Hepatic stellate cell (primary cell): Measurements from ENCODE around the gene IL1RAPL1.
"Not testable (repeated sequence)": the region's sequence is repeated elsewhere in the genome, so short reads cannot be mapped to it uniquely, and the experiment has no call there.

Experiments used
- DNase-seq: peaks from one replicate; pipeline ENCODE4 v3.0.0; 2011; ENCODE audit warnings: low spot score

The IL1RAPL1 gene

GRCh38 chrX:28787206-28787605, 200.0 kb downstream of the IL1RAPL1 start:
- peak; percentile 31 for DNase-seq

DNA sequence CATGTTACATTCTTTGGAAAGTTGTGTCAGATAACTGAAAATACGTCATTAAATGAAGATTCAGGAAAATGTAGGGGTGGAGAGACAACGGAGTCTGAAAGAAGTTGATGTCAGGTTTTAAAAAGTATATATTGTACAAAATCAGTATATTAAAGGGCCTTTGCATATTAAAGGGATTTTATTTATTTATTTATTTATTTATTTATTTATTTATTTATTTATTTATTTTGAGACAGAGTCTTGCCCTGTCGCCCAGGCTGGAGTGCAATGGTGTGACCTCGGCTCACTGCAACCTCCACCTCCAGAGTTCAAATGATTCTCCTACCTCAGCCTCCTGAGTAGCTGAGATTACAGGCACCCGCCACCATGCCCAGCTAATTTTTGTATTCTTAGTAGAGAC, 213.4 kb downstream of the IL1RAPL1 start:
- DNase-seq = not testable (repeated sequence)

DNA sequence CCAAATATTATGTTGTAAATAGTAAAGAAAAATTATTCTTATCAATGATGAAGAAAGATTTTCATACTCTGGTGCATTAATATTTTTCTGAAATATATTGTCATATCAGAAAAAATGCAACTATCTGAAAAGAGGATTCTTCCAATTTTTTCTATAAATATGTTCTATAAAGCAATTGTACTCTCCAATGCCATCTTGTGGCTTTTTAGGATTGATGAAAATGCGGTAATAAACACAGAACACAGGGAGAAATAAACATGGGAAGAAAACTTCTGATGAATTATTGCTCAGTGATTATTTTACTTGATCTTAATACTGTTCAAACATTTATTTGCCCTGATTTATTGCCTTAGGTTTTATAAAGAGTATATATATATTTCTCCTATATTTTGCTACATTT, 215.4 kb downstream of the IL1RAPL1 start:
- no peak for DNase-seq

GRCh38 chrX:28835991-28836390, 248.7 kb downstream of the IL1RAPL1 start:
- DNase-seq = no peak

GRCh38 chrX:28843817-28844216, 256.6 kb downstream of the IL1RAPL1 start:
- DNase-seq = no peak

DNA sequence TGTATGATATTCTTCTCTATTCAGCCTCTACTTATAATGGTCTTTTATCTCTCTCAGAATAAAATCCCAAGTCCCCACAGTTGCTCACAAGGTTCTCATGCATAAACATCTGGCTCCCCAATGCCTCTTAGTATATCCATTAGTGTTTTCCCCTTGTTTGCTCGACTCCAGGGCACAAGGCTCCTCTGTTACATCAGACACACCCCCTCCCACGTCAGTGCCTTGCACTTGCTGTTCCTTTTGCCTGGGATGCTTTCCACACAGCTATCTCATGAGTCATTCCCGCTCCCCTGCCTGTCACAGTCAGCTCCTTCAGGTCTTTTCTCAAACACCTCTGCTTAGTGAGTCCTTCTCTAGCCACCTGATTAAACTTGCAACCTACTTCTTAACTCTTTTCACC, 260.2 kb downstream of the IL1RAPL1 start:
- no peak for DNase-seq

- DNase-seq = no peak
These were observed 261.5 kb downstream of the IL1RAPL1 start for GRCh38 chrX:28848707-28849106.

DNA sequence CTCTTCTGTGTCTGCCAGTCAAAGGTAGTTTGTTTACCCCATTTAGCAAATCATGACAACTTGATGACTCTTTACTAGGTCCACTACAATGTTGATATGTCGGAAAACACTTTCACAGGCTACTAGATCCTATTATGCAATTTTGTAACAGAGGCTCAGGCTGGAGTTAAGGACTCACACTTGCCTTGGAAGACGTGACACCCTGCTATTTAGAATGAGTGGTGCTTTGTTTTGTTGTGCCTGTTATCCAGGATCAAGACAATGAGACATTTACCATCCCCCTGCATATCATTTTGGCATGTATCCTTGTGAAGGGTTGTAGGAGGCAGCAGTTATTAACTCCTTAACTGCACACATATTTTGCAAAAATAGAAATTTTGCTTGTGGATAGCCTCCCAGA, 263.7 kb downstream of the IL1RAPL1 start:
- no peak for DNase-seq

GRCh38 chrX:28851871-28852270, 264.6 kb downstream of the IL1RAPL1 start:
- DNase-seq = no peak

DNA sequence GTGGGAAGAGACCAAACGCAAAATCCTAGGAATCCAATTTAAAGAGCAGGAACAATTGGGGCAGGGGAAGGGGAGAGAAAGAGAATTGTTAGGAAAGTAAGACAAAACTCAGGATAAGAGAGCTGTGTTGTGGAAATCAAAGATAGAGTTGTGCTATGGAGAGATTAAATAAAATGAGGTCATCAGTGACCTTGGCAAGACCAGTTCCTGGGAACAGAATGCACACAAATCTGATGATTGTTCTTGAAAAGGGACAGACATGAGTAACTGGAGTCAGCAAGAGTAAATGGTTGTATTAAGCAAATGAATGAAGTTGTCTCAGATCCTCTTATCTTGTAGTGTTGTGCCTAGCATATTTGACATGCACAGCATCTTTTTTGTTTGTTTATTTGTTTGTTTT, 267.4 kb downstream of the IL1RAPL1 start:
- no peak for DNase-seq

DNA sequence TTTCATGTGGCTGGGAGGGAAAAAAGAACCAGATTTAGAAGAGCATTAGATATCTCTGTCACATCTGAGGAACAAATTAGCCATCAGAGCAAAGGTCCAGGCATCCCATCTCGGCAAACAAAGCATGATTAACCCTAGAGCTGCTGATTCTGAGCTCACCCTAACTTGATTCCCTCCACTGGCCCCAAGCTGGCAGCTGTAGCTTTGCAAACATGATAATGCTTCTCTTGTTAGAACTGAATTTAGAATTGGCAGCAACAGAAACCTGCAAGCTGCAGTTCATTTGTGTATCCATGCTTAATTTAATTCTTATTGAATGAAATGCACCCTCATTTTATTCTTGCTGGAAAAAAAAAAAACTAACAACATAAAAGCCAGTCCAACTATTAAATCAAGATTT, 289.2 kb downstream of the IL1RAPL1 start:
- DNase-seq = no peak

GRCh38 chrX:28876901-28877300, 289.7 kb downstream of the IL1RAPL1 start:
- DNase-seq = no peak

DNA sequence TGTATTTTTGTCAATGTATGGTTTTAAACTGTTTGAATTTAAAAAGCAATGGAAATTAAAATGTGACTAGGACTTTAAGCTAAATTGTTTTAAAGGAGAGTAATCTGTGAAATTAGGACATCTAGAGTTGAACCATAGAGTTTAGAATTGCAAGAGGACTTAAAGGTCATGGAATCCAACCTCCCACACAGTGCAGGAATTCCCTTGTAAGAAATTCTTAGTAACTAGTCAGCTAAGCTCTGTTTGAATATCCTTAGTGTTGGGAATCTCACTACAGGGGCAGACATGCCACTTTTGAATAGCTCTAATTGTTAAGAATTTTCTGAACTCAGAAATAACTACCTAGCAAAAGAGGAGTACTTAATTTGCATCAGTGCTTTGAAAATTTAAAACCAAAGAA, 292.9 kb downstream of the IL1RAPL1 start:
- peak; percentile 2 for DNase-seq

- DNase-seq = no peak
These were observed 297.6 kb downstream of the IL1RAPL1 start for GRCh38 chrX:28884823-28885222.

DNA sequence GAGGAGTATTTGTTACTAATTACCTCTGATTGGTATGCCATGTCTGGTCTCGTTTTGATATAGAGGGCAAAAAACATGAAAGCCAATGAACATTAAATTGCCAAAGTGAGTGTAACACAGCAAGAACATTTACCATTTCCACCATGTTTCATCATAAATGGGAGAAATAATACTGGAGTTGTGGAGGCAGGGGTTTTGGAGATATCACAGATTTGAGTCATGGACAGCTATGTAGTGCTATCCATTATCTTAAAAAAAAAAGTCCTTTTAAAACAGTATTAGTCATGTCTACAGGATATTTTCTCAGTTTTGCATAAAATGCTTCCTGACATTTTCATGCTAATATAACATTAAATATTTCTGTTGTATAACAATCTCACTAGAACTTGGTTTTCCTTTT, 301.2 kb downstream of the IL1RAPL1 start:
- DNase-seq = peak; percentile 10

- DNase-seq = no peak
These were observed 302.4 kb downstream of the IL1RAPL1 start for GRCh38 chrX:28889591-28890090.

- DNase-seq = peak; percentile 3
These were observed 314.4 kb downstream of the IL1RAPL1 start for GRCh38 chrX:28901637-28902036.

GRCh38 chrX:28910487-28910886, 323.2 kb downstream of the IL1RAPL1 start:
- peak; percentile 6 for DNase-seq

DNA sequence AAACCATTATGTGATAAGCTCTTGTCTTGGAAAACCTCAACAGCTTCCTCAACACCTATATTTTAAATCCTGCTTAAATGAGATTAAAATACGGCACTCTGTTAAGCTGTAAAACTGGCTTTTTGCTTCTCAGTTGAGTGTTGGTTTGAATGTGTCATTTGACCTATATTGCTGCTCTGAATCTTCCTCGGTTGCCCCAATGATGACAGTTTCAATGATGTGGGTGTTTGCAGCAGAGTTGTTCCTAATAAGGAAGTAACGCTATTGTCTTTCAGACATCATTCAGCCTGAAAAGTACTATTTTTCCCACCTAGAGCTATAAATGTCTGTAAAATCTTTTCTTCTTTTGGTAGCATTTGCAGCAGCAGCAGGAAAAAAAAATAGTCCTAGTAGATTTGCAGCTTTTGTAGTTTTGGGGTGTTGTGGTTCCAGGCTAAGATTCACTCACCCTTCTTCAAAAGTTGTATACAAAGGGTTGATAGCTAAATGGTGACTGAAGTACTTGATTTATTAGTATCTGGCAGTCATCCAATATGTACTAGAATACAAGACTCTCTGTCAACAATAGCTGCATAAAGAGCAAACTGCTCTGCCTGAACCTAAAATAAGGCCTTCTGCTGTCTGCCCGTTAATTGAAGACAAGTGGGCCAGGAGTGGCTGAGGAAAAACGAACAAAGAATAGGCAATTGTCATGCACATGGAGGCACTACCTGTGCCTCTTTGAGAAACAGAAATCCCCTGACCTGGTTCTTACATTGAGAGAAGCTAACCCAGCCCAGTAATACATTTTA, 333.1 kb downstream of the IL1RAPL1 start:
- no peak for DNase-seq

DNA sequence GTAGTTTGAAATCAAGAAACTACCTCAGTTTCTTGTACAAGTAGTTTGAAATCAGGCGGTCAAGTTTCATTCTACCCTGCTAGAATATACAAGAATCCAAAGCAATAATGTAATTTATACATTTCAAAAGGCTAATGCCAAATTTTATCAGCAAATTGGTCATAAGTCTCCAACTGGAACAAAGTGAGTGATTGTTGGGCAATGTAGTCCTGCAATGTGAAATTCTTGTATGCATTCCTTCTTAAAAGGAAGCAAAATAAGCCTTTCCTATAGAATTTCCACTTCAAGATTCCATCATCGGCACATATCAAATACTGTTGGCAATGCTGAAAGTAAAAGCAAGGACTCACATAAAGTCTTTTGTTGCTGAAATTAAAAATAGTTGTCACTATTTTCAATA, 334.9 kb downstream of the IL1RAPL1 start:
- no peak for DNase-seq

- DNase-seq = no peak
These were observed 359.6 kb downstream of the IL1RAPL1 start for GRCh38 chrX:28946846-28947245.

- DNase-seq = no peak
These were observed 372.8 kb downstream of the IL1RAPL1 start for GRCh38 chrX:28960063-28960462.

GRCh38 chrX:28966331-28966730, 379.1 kb downstream of the IL1RAPL1 start:
- no peak for DNase-seq

- DNase-seq = no peak
These were observed 381.9 kb downstream of the IL1RAPL1 start for GRCh38 chrX:28969126-28969525.
